Measurements from ENCODE around the gene TMPO.
"Not testable (repeated sequence)": the region's sequence is repeated elsewhere in the genome, so short reads cannot be mapped to it uniquely, and the experiment has no call there.

GRCh38 chr12:98597313-98597712, 81.9 kb downstream of the TMPO start:
- not testable (repeated sequence) for TF ChIP-seq EZH2phosphoT487 (IDR thresholded peaks at IDR 0.05; ENCODE audit: insufficient read depth, low read depth); EZH2 (IDR thresholded peaks at IDR 0.05; ENCODE audit: insufficient read depth, poor library complexity, severe bottlenecking)
